K562 (cell line): ENCODE results near the gene ASS1. TPM values are rescaled to one million over a fixed set of nuclear protein-coding genes. Genes with fewer than 3 reads are reported as not detected.
A peak's percentile ranks its signal among the peaks of the same experiment; 100 is the strongest.

ENCODE experiments used
- ATAC-seq: fragments of 200-7000 bp; cut with Tn5 transposase; 3 replicates; pipeline ENCODE4 v1.9.1; 2020; ENCODE audit warnings: moderate library complexity
- BruUV-seq: library from RNA; stranded (reverse); fragments of 400-500 nt; replicated peaks from 2 replicates; lab custom pipeline; 2021; lab: Mats Ljungman, UMichigan
- CTCF ChIA-PET: fragments of 300-600 bp; formaldehyde crosslinking; extraction: SDS; loops from one replicate; lab custom pipeline; 2021; ENCODE audit warnings: low intra/inter-chr PET ratio; lab: Yijun Ruan, JAX
- POLR2A ChIA-PET: fragments of 300-600, 350-650 bp; sonication (Branson Sonifier 250); formaldehyde crosslinking; extraction: SDS; loops from one replicate; lab custom pipeline; 2021; ENCODE audit warnings: antibody characterized with exemption, inconsistent platforms; lab: Yijun Ruan, JAX
- DNase-seq, 4 experiments: peaks; one replicate each; pipeline versions ENCODE4 v3.0.0 to v3.0.0-alpha.2; 2011 to 2018; ENCODE audit warnings: low spot score in 3 of 4, mixed read lengths in 3 of 4; ENCODE audit errors: extremely low read depth in 1 of 4
- FAIRE-seq: peaks from 2 replicates; lab custom pipeline; 2011; peaks lifted over from hg19 to GRCh38; lab: Jason Lieb, UNC
- H2AFZ ChIP-seq: 2 replicates; pipeline ENCODE4 v1.6.0; 2011; ENCODE audit warnings: low read depth, low read length, control low read depth, inconsistent platforms
- H3K27ac ChIP-seq: fragments of 200-600 bp; 3 replicates; pipeline ENCODE4 v1.8.0; 2011; ENCODE audit warnings: low read depth, mild to moderate bottlenecking, control low read depth, inconsistent platforms, low read length, moderate library complexity, mixed read lengths; ENCODE audit errors: extremely low read depth
- H3K27me3 ChIP-seq, 2 experiments: fragments of 300-600 bp in 1 of 2; 2 replicates in 1 of 2; 3 replicates in 1 of 2; pipeline versions ENCODE4 v1.6.0 to v1.8.0; 2011; ENCODE audit warnings: inconsistent platforms in 2 of 2, low read length in 2 of 2, mild to moderate bottlenecking in 1 of 2, mixed read lengths in 1 of 2, moderate library complexity in 1 of 2; ENCODE audit not compliant: control insufficient read depth in 2 of 2, insufficient read depth in 2 of 2
- H3K36me3 ChIP-seq: fragments of 300-600 bp; 3 replicates; pipeline ENCODE4 v1.8.0; 2011; ENCODE audit warnings: mild to moderate bottlenecking, low read length, inconsistent platforms; ENCODE audit not compliant: control insufficient read depth, insufficient read depth
- H3K4me1 ChIP-seq, 2 experiments: fragments of 200-600 bp in 1 of 2; replicated peaks in 1 of 2; 2 replicates in 1 of 2; 3 replicates in 1 of 2; pipeline versions ENCODE4 v1.5.1 to v1.8.0; 2011; ENCODE audit warnings: inconsistent platforms in 2 of 2, low read length in 2 of 2, mild to moderate bottlenecking in 1 of 2, mixed read lengths in 1 of 2, moderate library complexity in 1 of 2; ENCODE audit not compliant: control insufficient read depth in 2 of 2, insufficient read depth in 2 of 2
- H3K4me2 ChIP-seq: 2 replicates; pipeline ENCODE4 v1.6.1; 2011; ENCODE audit warnings: low read length, control low read depth, inconsistent platforms, mixed read lengths; ENCODE audit not compliant: insufficient read depth
- H3K4me3 ChIP-seq: fragments of 200-600 bp; sonication (generic), shearing (Covaris generic); 2 replicates; pipeline ENCODE4 v1.5.1; 2016; ENCODE audit warnings: control low read depth, inconsistent platforms
- H3K79me2 ChIP-seq: fragments of 200-600 bp; 3 replicates; pipeline ENCODE4 v1.8.0; 2011; ENCODE audit warnings: low read length, inconsistent platforms; ENCODE audit not compliant: control insufficient read depth, insufficient read depth
- H3K9ac ChIP-seq, 2 experiments: 2 replicates each; pipeline versions ENCODE4 v1.6.0 to v1.6.1; 2011; ENCODE audit warnings: low read depth in 2 of 2, low read length in 2 of 2, control low read depth in 1 of 2, inconsistent platforms in 1 of 2, mild to moderate bottlenecking in 1 of 2, mixed read lengths in 1 of 2; ENCODE audit not compliant: insufficient read depth in 1 of 2
- H3K9me1 ChIP-seq: one replicate; pipeline ENCODE4 v1.6.0; 2011; ENCODE audit warnings: inconsistent platforms, mild to moderate bottlenecking, low read length, moderate library complexity; ENCODE audit not compliant: control insufficient read depth, insufficient read depth
- H3K9me3 ChIP-seq: replicated peaks from 2 replicates; pipeline ENCODE4 v1.5.1; 2011; ENCODE audit warnings: low read depth, low read length, inconsistent platforms; ENCODE audit not compliant: control insufficient read depth, insufficient read depth
- H4K20me1 ChIP-seq: replicated peaks from 2 replicates; pipeline ENCODE4 v1.6.1; 2011; ENCODE audit warnings: low read length, inconsistent platforms, mixed read lengths; ENCODE audit not compliant: control insufficient read depth, insufficient read depth
- EGR1 ChIP-seq: fragments of 450-650 bp; conservative IDR thresholded peaks from 2 replicates; pipeline ENCODE4 v1.6.1; 2017; ENCODE audit warnings: mild to moderate bottlenecking
- GABPB1 ChIP-seq: sonication (generic); formaldehyde crosslinking; IDR thresholded peaks from 2 replicates; pipeline ENCODE4 v1.8.0; 2022; ENCODE audit warnings: mild to moderate bottlenecking, missing genetic modification reagents
- NR2C2 ChIP-seq, 2 experiments: fragments of 200-800 bp in 1 of 2; sonication (Bioruptor generic) in 1 of 2; sonication (generic) in 1 of 2; formaldehyde crosslinking in 1 of 2; IDR thresholded peaks; 2 replicates each; pipeline versions ENCODE4 v1.6.1 to v1.8.0; 2016 to 2022; ENCODE audit warnings: mild to moderate bottlenecking in 1 of 2, missing compliant biosample characterization in 1 of 2, missing genetic modification characterization in 1 of 2, missing genetic modification reagents in 1 of 2
- NR3C1 ChIP-seq: sonication (generic); formaldehyde crosslinking; IDR thresholded peaks from 2 replicates; pipeline ENCODE4 v1.8.1; 2022; ENCODE audit warnings: missing genetic modification reagents
- PHF20 ChIP-seq: fragments of 450-650 bp; IDR thresholded peaks from 2 replicates; pipeline ENCODE4 v1.6.1; 2018; ENCODE audit not compliant: partially characterized antibody
- SMARCB1 ChIP-seq: IDR thresholded peaks from 2 replicates; pipeline ENCODE4 v1.6.1; 2011; ENCODE audit warnings: improper control_type of control experiment, low read depth; ENCODE audit not compliant: insufficient read length
- ZNF263 ChIP-seq: sonication (generic); formaldehyde crosslinking; IDR thresholded peaks from 2 replicates; pipeline ENCODE4 v1.8.0; 2022; ENCODE audit warnings: mild to moderate bottlenecking, missing genetic modification reagents, borderline replicate concordance
- WGBS: fragments of 100-300 bp; shearing (Covaris generic); methylation state at CpG from one replicate; pipeline ENCODE4 v1.1.6; 2016; ENCODE audit warnings: low coverage, mixed read lengths; ENCODE audit not compliant: insufficient coverage; ENCODE audit errors: missing lambda C conversion rate; 5-methylcytosine and 5-hydroxymethylcytosine counted together
- in situ Hi-C: fragments of 300-500 bp; cut with MboI; formaldehyde crosslinking; loops from 4 replicates; pipeline ENCODE4 v1.15.0; 2018; ENCODE audit warnings: inconsistent platforms, mixed read lengths
- intact Hi-C: fragments of 100-400 bp; cut with micrococcal nuclease; formaldehyde crosslinking; loops from 2 replicates; pipeline ENCODE4 v1.14.2; 2022
- polyA plus RNA-seq, 8 experiments: library from polyadenylated mRNA; depleted of rRNA in 4 of 8; stranded (reverse) in 5 of 8; unstranded in 3 of 8; fragments of >200 nt; fragmentation: Nextera tagmentation in 2 of 8; fragmentation: Illumina TruSeq in 1 of 8; extraction: Ambion mirVana in 2 of 8; extraction: Trizol in 1 of 8; gene quantifications; 2 replicates each; pipeline versions ENCODE4 v1.2.1 to v1.2.3, GENCODE V29; 2011 to 2014; ENCODE audit warnings: inconsistent platforms in 1 of 8, missing spikeins in 1 of 8
- total RNA-seq, 7 experiments: library from RNA; depleted of rRNA in 6 of 7; stranded (reverse); fragments of >200 nt in 6 of 7; fragmentation: Illumina TruSeq in 2 of 7; extraction: Trizol in 2 of 7; gene quantifications; 2 replicates each; pipeline versions ENCODE4 v1.2.1 to v1.2.3, GENCODE V29; 2011 to 2021; ENCODE audit warnings: low replicate concordance in 1 of 7
- TF ChIP-seq, protein P1 (sequence below), 2 experiments: fragments of 450-650 bp; IDR thresholded peaks; 2 replicates each; pipeline ENCODE4 v1.6.1; 2016
- TF ChIP-seq, protein P2 (sequence below), 2 experiments: fragments of 450-650 bp in 1 of 2; sonication (generic) in 1 of 2; formaldehyde crosslinking in 1 of 2; IDR thresholded peaks; 2 replicates each; pipeline versions ENCODE4 v1.7.1 to v1.9.0; 2016 to 2022; ENCODE audit warnings: inconsistent platforms in 1 of 2, mild to moderate bottlenecking in 1 of 2, missing genetic modification reagents in 1 of 2

The ASS1 gene
- total and polyA plus RNA-seq, 9 of the 15 experiments (the other 6 are each of a cell fraction or from before 2014, with no cell fraction given): 1.5 to 5.7 (median 3.7) TPM

DNA sequence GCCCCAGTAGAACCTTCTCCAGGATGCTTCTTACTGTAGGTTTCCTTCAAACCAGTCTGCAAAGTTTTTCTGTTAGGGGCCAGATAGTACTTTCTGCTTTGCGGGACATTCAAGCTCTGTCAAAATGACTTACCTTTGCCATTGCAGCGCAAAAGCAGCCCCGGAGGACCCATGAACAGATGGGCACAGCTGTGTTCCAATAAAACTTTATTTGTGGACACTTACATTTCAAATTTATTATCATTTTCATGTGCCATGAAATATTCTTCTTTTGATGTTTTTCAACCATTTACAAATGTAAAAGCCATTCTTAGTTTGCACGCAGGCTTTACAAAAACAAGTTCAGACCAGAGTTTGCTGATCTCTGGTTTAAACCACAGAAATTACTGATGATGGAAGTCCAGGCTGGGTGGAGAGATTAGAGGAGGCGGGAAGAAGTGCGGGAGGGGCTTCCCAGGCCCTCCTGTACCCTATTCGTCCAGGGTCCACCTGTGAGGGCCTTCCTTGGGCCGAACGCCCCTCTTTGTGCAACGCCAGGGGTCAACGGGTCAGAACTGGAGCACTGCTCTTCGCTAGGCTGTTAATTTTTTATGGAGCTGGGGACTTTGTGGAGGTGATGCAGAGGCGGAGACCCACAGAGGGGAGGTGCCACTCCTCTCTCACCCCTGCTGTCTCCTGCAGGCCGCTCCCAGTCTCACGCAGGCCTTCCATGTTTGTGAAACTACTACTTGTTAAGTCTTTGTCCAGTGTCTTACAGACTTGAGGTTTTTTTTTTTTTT lies 7.6 kb upstream of the ASS1 start:
- Histone ChIP-seq H4K20me1 (0 out of 2 replicates have a peak, but pooled peaks cover 2% of the 10 kb centered on the region), H3K9me1 (no peaks in the 10 kb centered on the region), H3K9me3 (no peaks in the 10 kb centered on the region; the same call in 1 of the 2 replicates), H3K4me2 (no peak overlapping the region), H3K27me3 (peaks cover 6 to 35% of the 10 kb centered on the region in 2 experiments; a peak in 3 of 5 replicates), H3K27ac (no peak overlapping the region), H3K79me2 (no peaks in the 10 kb centered on the region), H3K4me1 (peaks cover 0 to 17% of the 10 kb centered on the region in 2 experiments; a peak in 2 of 5 replicates), H2AFZ (no peak overlapping the region), H3K9ac (0 out of 4 replicates have a peak overlapping the region, but pooled peaks of 1 of the 2 experiments have one; percentile 36), H3K36me3 (no peaks in the 10 kb centered on the region), H3K4me3 (no peak overlapping the region)
- intact Hi-C loops (no loop called here), in situ Hi-C loops (no loop called here)
- FAIRE-seq: no peak
- 4% methylated on average over 15 of the region's 15 CpGs for WGBS
- CTCF ChIA-PET: no interaction called here
- no peak for DNase-seq
- POLR2A ChIA-PET: interaction anchor here (0.7 kb wide), 1 partner anchor 15 kb away, joined by 3 read pairs; no protein-coding TSS in a partner anchor
- no TSS peak for BruUV-seq
- peak; percentile 66 for ATAC-seq
- TF ChIP-seq GABPB1 (CRISPR knock-in tag): no peak
- TF ChIP-seq, protein P1, sequence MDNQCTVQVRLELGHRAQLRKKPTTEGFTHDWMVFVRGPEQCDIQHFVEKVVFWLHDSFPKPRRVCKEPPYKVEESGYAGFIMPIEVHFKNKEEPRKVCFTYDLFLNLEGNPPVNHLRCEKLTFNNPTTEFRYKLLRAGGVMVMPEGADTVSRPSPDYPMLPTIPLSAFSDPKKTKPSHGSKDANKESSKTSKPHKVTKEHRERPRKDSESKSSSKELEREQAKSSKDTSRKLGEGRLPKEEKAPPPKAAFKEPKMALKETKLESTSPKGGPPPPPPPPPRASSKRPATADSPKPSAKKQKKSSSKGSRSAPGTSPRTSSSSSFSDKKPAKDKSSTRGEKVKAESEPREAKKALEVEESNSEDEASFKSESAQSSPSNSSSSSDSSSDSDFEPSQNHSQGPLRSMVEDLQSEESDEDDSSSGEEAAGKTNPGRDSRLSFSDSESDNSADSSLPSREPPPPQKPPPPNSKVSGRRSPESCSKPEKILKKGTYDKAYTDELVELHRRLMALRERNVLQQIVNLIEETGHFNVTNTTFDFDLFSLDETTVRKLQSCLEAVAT (IDR thresholded peaks at IDR 0.05): no peak
- TF ChIP-seq, protein P2, sequence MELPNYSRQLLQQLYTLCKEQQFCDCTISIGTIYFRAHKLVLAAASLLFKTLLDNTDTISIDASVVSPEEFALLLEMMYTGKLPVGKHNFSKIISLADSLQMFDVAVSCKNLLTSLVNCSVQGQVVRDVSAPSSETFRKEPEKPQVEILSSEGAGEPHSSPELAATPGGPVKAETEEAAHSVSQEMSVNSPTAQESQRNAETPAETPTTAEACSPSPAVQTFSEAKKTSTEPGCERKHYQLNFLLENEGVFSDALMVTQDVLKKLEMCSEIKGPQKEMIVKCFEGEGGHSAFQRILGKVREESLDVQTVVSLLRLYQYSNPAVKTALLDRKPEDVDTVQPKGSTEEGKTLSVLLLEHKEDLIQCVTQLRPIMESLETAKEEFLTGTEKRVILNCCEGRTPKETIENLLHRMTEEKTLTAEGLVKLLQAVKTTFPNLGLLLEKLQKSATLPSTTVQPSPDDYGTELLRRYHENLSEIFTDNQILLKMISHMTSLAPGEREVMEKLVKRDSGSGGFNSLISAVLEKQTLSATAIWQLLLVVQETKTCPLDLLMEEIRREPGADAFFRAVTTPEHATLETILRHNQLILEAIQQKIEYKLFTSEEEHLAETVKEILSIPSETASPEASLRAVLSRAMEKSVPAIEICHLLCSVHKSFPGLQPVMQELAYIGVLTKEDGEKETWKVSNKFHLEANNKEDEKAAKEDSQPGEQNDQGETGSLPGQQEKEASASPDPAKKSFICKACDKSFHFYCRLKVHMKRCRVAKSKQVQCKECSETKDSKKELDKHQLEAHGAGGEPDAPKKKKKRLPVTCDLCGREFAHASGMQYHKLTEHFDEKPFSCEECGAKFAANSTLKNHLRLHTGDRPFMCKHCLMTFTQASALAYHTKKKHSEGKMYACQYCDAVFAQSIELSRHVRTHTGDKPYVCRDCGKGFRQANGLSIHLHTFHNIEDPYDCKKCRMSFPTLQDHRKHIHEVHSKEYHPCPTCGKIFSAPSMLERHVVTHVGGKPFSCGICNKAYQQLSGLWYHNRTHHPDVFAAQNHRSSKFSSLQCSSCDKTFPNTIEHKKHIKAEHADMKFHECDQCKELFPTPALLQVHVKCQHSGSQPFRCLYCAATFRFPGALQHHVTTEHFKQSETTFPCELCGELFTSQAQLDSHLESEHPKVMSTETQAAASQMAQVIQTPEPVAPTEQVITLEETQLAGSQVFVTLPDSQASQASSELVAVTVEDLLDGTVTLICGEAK (IDR thresholded peaks at IDR 0.05): peak; percentile 95
- TF ChIP-seq, protein P2 (CRISPR knock-in tag; IDR thresholded peaks at IDR 0.05): peak; percentile 69
- no peak for TF ChIP-seq PHF20
- TF ChIP-seq ZNF263: no peak
- no peak for TF ChIP-seq NR2C2 (CRISPR knock-in tag; IDR thresholded peaks at IDR 0.05)
- TF ChIP-seq NR2C2 (tag; IDR thresholded peaks at IDR 0.05): no peak
- no peak for TF ChIP-seq SMARCB1
- no peak for TF ChIP-seq NR3C1 (CRISPR knock-in tag)
- TF ChIP-seq EGR1: no peak
